GM13977 (cell line): ENCODE data around the gene TMEM123.

Experiments used
- DNase-seq: peaks from one replicate; pipeline ENCODE4 v3.0.0; 2012; ENCODE audit warnings: low spot score
- CTCF ChIP-seq: IDR thresholded peaks from 2 replicates; pipeline ENCODE4 v1.5.1; 2012; ENCODE audit warnings: mild to moderate bottlenecking, control low read depth; ENCODE audit not compliant: insufficient read depth; ENCODE audit errors: extremely low read depth, missing control alignments
- in situ Hi-C: fragments of 300-500 bp; cut with MboI; formaldehyde crosslinking; loops from one replicate; pipeline ENCODE4 v1.12.0; 2022; ENCODE audit warnings: low sequenced_read_pairs, low pct_unique_long_range_greater_than_20kb, mixed read lengths, inconsistent platforms; ENCODE audit not compliant: unreplicated experiment

Gene TMEM123

GRCh38 chr11:102453921-102454320 lies 1.4 kb upstream of the TMEM123 start:
- TF ChIP-seq CTCF, result no peak
- in situ Hi-C loops, result no loop called here
- DNase-seq, result no peak

- DNase-seq, result no peak
- in situ Hi-C loops, result no loop called here
- no peak for TF ChIP-seq CTCF
Measured at GRCh38 chr11:102453302-102453695, 734 bp upstream of the TMEM123 start.

- DNase-seq, result peak; percentile 81
- TF ChIP-seq CTCF, result peak; percentile 50
- in situ Hi-C loops, result no loop called here
Measured at GRCh38 chr11:102451681-102452460, 694 bp downstream of the TMEM123 start.

GRCh38 chr11:102451041-102451680 lies 1.4 kb downstream of the TMEM123 start:
- TF ChIP-seq CTCF, result no peak
- DNase-seq, result no peak
- in situ Hi-C loops, result no loop called here

GRCh38 chr11:102449651-102450570 lies 2.7 kb downstream of the TMEM123 start:
- no peak for TF ChIP-seq CTCF
- no peak for DNase-seq
- in situ Hi-C loops, result no loop called here

GRCh38 chr11:102448869-102449224 lies 3.7 kb downstream of the TMEM123 start:
- in situ Hi-C loops, result no loop called here

More at GRCh38 chr11:102448869-102449224, 3.7 kb downstream of the TMEM123 start:
- TF ChIP-seq CTCF, result no peak
- DNase-seq, result no peak
